GM23338 (cell line): ENCODE measurements around the gene FZD2.

Source experiments
- CREB1 ChIP-seq: fragments of 250-450 bp; sonication (Bioruptor Pico); IDR thresholded peaks from 2 replicates; pipeline ENCODE4 v1.5.0; 2020; ENCODE audit warnings: low read depth, mild to moderate bottlenecking, moderate library complexity
- CTCF ChIP-seq, 2 experiments: fragments of 200-600 bp in 1 of 2; sonication (generic) in 1 of 2; conservative IDR thresholded peaks; 2 replicates each; pipeline versions ENCODE4 v1.5.1 to v1.6.1; 2016 to 2017; ENCODE audit warnings: antibody characterized with exemption in 2 of 2, low read depth in 2 of 2, mild to moderate bottlenecking in 2 of 2, moderate library complexity in 1 of 2
- ETS1 ChIP-seq: IDR thresholded peaks from 2 replicates; pipeline ENCODE4 v1.6.1; 2016; ENCODE audit warnings: antibody characterized with exemption
- EZH2 ChIP-seq: fragments of 200-600 bp; sonication (generic); IDR thresholded peaks from one replicate; pipeline ENCODE4 v1.8.0; 2017; ENCODE audit warnings: antibody characterized with exemption, mild to moderate bottlenecking, low read depth; ENCODE audit not compliant: unreplicated experiment
- EZH2phosphoT487 ChIP-seq: fragments of 200-600 bp; sonication (generic); IDR thresholded peaks from one replicate; pipeline ENCODE4 v1.8.1; 2018; ENCODE audit warnings: antibody characterized with exemption; ENCODE audit not compliant: unreplicated experiment
- JUNB ChIP-seq: IDR thresholded peaks from one replicate; pipeline ENCODE4 v1.6.1; 2016; ENCODE audit warnings: antibody characterized with exemption; ENCODE audit not compliant: unreplicated experiment
- NANOG ChIP-seq: IDR thresholded peaks from 2 replicates; pipeline ENCODE4 v1.6.1; 2016; ENCODE audit warnings: antibody characterized with exemption, borderline replicate concordance
- POLR2AphosphoS5 ChIP-seq: IDR thresholded peaks from 2 replicates; pipeline ENCODE4 v1.6.1; 2016; ENCODE audit warnings: antibody characterized with exemption, low read depth
- REST ChIP-seq: IDR thresholded peaks from one replicate; pipeline ENCODE4 v1.6.1; 2018; ENCODE audit warnings: antibody characterized with exemption; ENCODE audit not compliant: unreplicated experiment
- ZNF114 ChIP-seq: fragments of 250-450 bp; sonication (Bioruptor Pico); IDR thresholded peaks from 2 replicates; pipeline ENCODE4 v1.5.0; 2020; ENCODE audit warnings: mild to moderate bottlenecking, moderate library complexity
- ZNF331 ChIP-seq: fragments of 250-450 bp; sonication (Bioruptor Pico); IDR thresholded peaks from 2 replicates; pipeline ENCODE4 v1.5.0; 2020; ENCODE audit warnings: low read depth, mild to moderate bottlenecking, moderate library complexity

GRCh38 chr17:44595216-44595775 is 38.0 kb downstream of the FZD2 start:
- no peak for TF ChIP-seq CTCF (conservative IDR thresholded peaks at IDR 0.05; ENCODE audit: low read depth in 2 of 2)
- TF ChIP-seq EZH2phosphoT487 = no peak
- TF ChIP-seq EZH2 = no peak
- TF ChIP-seq CREB1 = no peak
- TF ChIP-seq POLR2AphosphoS5 = no peak
- TF ChIP-seq NANOG = no peak
- TF ChIP-seq ZNF114 (CRISPR knock-in tag) = no peak
- TF ChIP-seq REST = no peak
- no peak for TF ChIP-seq JUNB
- TF ChIP-seq ZNF331 (CRISPR knock-in tag) = no peak
- TF ChIP-seq ETS1 = no peak
